Sigmoid colon (tissue), 4 donors: Measurements from ENCODE around the gene HK2.

Experiments
- CTCF ChIP-seq, 4 experiments: fragments of 450-650 bp in 3 of 4; fragments of 200-600 bp in 1 of 4; IDR thresholded peaks; one replicate each; pipeline ENCODE4 v1.5.1; 2016 to 2019; ENCODE audit warnings: antibody characterized with exemption in 4 of 4, mild to moderate bottlenecking in 3 of 4, moderate library complexity in 2 of 4
- EP300 ChIP-seq, 4 donors: sonication (generic); formaldehyde crosslinking; IDR thresholded peaks; one replicate each; pipeline ENCODE4 v1.6.1; 2017; ENCODE audit warnings: antibody characterized with exemption in 4 of 4
- POLR2A ChIP-seq, 2 donors: fragments of 450-650 bp; IDR thresholded peaks; one replicate each; pipeline ENCODE4 v1.6.1; 2016; ENCODE audit warnings: antibody characterized with exemption in 2 of 2, mild to moderate bottlenecking in 2 of 2, moderate library complexity in 2 of 2
- POLR2AphosphoS5 ChIP-seq, 4 donors: sonication (generic); formaldehyde crosslinking; IDR thresholded peaks; one replicate each; pipeline ENCODE4 v1.6.1; 2017; ENCODE audit warnings: antibody characterized with exemption in 4 of 4

- no peak for TF ChIP-seq CTCF (IDR thresholded peaks at IDR 0.05)
- TF ChIP-seq EP300 (IDR thresholded peaks at IDR 0.05), result no peak
- TF ChIP-seq POLR2AphosphoS5 (IDR thresholded peaks at IDR 0.05), result no peak
- TF ChIP-seq POLR2A (IDR thresholded peaks at IDR 0.05), result no peak
Observed at GRCh38 chr2:74916394-74916793, 82.5 kb downstream of the HK2 start.
